K562 (cell line): ENCODE data around the gene LRRC8A. TPM values are rescaled to one million over a fixed set of nuclear protein-coding genes. Genes with fewer than 3 reads are reported as not detected.
A peak's percentile ranks its signal among the peaks of the same experiment; 100 is the strongest.

ENCODE experiments used
- CREB3 ChIP-seq: fragments of 450-650 bp; conservative IDR thresholded peaks from 2 replicates; pipeline ENCODE4 v1.6.1; 2016; ENCODE audit warnings: missing genetic modification characterization, low read depth, mild to moderate bottlenecking, missing compliant biosample characterization, moderate library complexity
- CREM ChIP-seq: IDR thresholded peaks from 2 replicates; pipeline ENCODE4 v1.6.1; 2014; ENCODE audit warnings: antibody characterized with exemption, low read depth
- DLX4 ChIP-seq: fragments of 250-450 bp; sonication (Bioruptor Pico); IDR thresholded peaks from 2 replicates; pipeline ENCODE4 v1.6.1; 2021; ENCODE audit warnings: mild to moderate bottlenecking
- ERF ChIP-seq: fragments of 450-650 bp; formaldehyde crosslinking; IDR thresholded peaks from 2 replicates; pipeline ENCODE4 v1.4.0; 2020; ENCODE audit warnings: mild to moderate bottlenecking, mixed read lengths
- HDAC2 ChIP-seq: fragments of 450-650 bp; IDR thresholded peaks from 2 replicates; pipeline ENCODE4 v1.6.1; 2016; ENCODE audit warnings: mild to moderate bottlenecking
- HNRNPH1 ChIP-seq: fragments of 200-400 bp; formaldehyde crosslinking; optimal IDR thresholded peaks from 2 replicates; pipeline ENCODE3; 2017; ENCODE audit warnings: low read depth, mild to moderate bottlenecking, low read length, moderate library complexity
- KAT2B ChIP-seq: IDR thresholded peaks from one replicate; pipeline ENCODE4 v1.6.1; 2012; ENCODE audit warnings: low read depth, mild to moderate bottlenecking, control low read depth, inconsistent platforms, low read length, moderate library complexity
- MEF2D ChIP-seq: conservative IDR thresholded peaks from 2 replicates; pipeline ENCODE4 v1.6.1; 2016; ENCODE audit warnings: low read depth, missing genetic modification characterization, missing compliant biosample characterization
- NFE2 ChIP-seq: IDR thresholded peaks from 2 replicates; pipeline ENCODE4 v1.6.1; 2014; ENCODE audit warnings: antibody characterized with exemption, low read depth
- PCBP2 ChIP-seq: fragments of 200-400 bp; formaldehyde crosslinking; IDR thresholded peaks from 2 replicates; pipeline ENCODE4 v1.6.1; 2018; ENCODE audit warnings: low read length, low read depth, mild to moderate bottlenecking, moderate library complexity; ENCODE audit not compliant: poor library complexity, severe bottlenecking
- RBM15 ChIP-seq: fragments of 200-400 bp; formaldehyde crosslinking; IDR thresholded peaks from 2 replicates; pipeline ENCODE4 v1.6.1; 2018; ENCODE audit warnings: mild to moderate bottlenecking, low read length, moderate library complexity; ENCODE audit not compliant: insufficient read depth
- RBM34 ChIP-seq: fragments of 200-400 bp; formaldehyde crosslinking; IDR thresholded peaks from 2 replicates; pipeline ENCODE4 v1.6.1; 2018; ENCODE audit warnings: low read length, borderline replicate concordance; ENCODE audit not compliant: insufficient read depth
- SMARCC2 ChIP-seq: fragments of 450-650 bp; IDR thresholded peaks from 2 replicates; pipeline ENCODE4 v1.6.1; 2017; ENCODE audit warnings: antibody characterized with exemption, moderate library complexity, mild to moderate bottlenecking, low read depth
- SMARCE1 ChIP-seq: fragments of 450-650 bp; IDR thresholded peaks from 2 replicates; pipeline ENCODE4 v1.7.1; 2016; ENCODE audit warnings: mild to moderate bottlenecking
- TCF3 ChIP-seq: sonication (generic); formaldehyde crosslinking; IDR thresholded peaks from 2 replicates; pipeline ENCODE4 v1.4.0; 2020; ENCODE audit warnings: mild to moderate bottlenecking, missing genetic modification reagents
- TEAD1 ChIP-seq, 2 experiments: fragments of 450-650 bp in 1 of 2; sonication (generic) in 1 of 2; formaldehyde crosslinking; IDR thresholded peaks; 2 replicates each; pipeline versions ENCODE4 v1.4.0 to v1.8.0; 2020 to 2022; ENCODE audit warnings: mild to moderate bottlenecking in 2 of 2, missing genetic modification reagents in 1 of 2
- ZNF134 ChIP-seq: fragments of 250-450 bp; sonication (Bioruptor Pico); conservative IDR thresholded peaks from 2 replicates; pipeline ENCODE4 v1.4.0; 2020
- ZNF197 ChIP-seq: fragments of 200-800 bp; sonication (Bioruptor generic); IDR thresholded peaks from 2 replicates; pipeline ENCODE4 v1.6.1; 2016; ENCODE audit warnings: low read depth, missing genetic modification characterization, missing compliant biosample characterization
- ZNF79 ChIP-seq: fragments of 250-450 bp; sonication (Bioruptor Pico); IDR thresholded peaks from 2 replicates; pipeline ENCODE4 v1.4.0; 2020; ENCODE audit warnings: low read depth, mild to moderate bottlenecking, moderate library complexity
- ZZZ3 ChIP-seq: fragments of 450-650 bp; IDR thresholded peaks from 2 replicates; pipeline ENCODE4 v1.6.1; 2016; ENCODE audit warnings: antibody characterized with exemption, mild to moderate bottlenecking, moderate library complexity
- polyA plus RNA-seq, 8 experiments: library from polyadenylated mRNA; depleted of rRNA in 4 of 8; stranded (reverse) in 5 of 8; unstranded in 3 of 8; fragments of >200 nt; fragmentation: Nextera tagmentation in 2 of 8; fragmentation: Illumina TruSeq in 1 of 8; extraction: Ambion mirVana in 2 of 8; extraction: Trizol in 1 of 8; gene quantifications; 2 replicates each; pipeline versions ENCODE4 v1.2.1 to v1.2.3, GENCODE V29; 2011 to 2014; ENCODE audit warnings: inconsistent platforms in 1 of 8, missing spikeins in 1 of 8
- total RNA-seq, 7 experiments: library from RNA; depleted of rRNA in 6 of 7; stranded (reverse); fragments of >200 nt in 6 of 7; fragmentation: Illumina TruSeq in 2 of 7; extraction: Trizol in 2 of 7; gene quantifications; 2 replicates each; pipeline versions ENCODE4 v1.2.1 to v1.2.3, GENCODE V29; 2011 to 2021; ENCODE audit warnings: low replicate concordance in 1 of 7
- TF ChIP-seq, protein P1 (sequence below): fragments of 450-650 bp; IDR thresholded peaks from 2 replicates; pipeline ENCODE4 v1.6.1; 2014; ENCODE audit warnings: low read depth, mild to moderate bottlenecking, moderate library complexity, borderline replicate concordance
- TF ChIP-seq, protein P2 (sequence below): fragments of 450-650 bp; IDR thresholded peaks from 2 replicates; pipeline ENCODE4 v1.6.1; 2018; ENCODE audit not compliant: partially characterized antibody

Gene LRRC8A
- total and polyA plus RNA-seq, 9 of the 15 experiments (the other 6 are each of a cell fraction or from before 2014, with no cell fraction given): 2.9 to 24.7 (median 8.9) TPM

DNA sequence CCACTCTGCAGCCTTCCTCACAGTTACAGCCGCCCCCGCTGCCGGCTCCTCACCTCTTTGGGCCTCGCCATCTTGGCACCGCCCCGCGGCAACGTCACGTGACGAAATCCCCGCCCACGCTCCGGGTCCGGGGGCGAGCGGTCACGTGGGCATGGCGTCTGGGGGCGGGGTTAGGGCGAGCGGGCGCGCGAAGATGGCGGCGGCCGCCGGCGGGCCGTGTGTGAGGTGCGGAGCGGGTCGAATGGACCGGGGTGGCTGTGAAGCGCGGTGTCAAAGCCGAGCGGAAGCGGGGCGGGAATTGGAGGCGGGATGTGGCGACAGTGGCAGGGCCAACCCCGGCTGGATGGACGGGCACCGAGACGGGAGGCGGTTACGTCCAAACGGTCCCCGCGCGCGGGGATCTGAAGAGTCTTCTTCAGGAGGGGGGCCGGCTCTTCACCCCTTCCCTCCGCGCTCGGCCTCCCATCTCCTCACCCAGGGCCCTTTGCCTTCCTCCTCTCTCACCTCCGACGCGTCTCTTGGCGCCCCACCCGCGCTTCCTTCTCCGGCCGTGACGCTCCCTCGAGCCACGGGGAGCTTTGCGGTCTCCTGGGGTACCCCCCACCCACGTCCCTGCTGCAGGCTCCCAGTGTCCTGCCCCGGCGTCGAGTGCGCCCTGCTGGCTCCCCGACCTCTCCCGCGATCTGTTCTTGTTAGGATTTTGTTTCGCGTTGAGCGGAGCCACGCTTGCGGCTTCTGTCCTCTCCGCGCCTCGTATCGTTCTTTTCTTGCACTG, 65.8 kb downstream of the LRRC8A start, which contains the start of the genes DOLK and NUP188 (continued):
- 0 out of 2 replicates have a peak, but pooled peaks have one; percentile 18 for TF ChIP-seq HDAC2
- peak in 1 of 2 experiments; percentile 45; a peak in 2 of 4 replicates for TF ChIP-seq TEAD1 (CRISPR knock-in tag; IDR thresholded peaks at IDR 0.05)
- TF ChIP-seq RBM34: no peak
- no peak for TF ChIP-seq KAT2B
- no peak for TF ChIP-seq SMARCC2
- no peak for TF ChIP-seq HNRNPH1
- no peak for TF ChIP-seq ZNF134
- no peak for TF ChIP-seq SMARCE1
- TF ChIP-seq ERF: no peak
- no peak for TF ChIP-seq ZNF197
- TF ChIP-seq ZZZ3: no peak
- no peak for TF ChIP-seq DLX4
- peak; percentile 94 for TF ChIP-seq CREM
- TF ChIP-seq ZNF79 (CRISPR knock-in tag): no peak
- TF ChIP-seq CREB3 (tag): no peak; the same call in 1 of the 2 replicates
- TF ChIP-seq MEF2D (tag): no peak
- no peak for TF ChIP-seq RBM15
- TF ChIP-seq TCF3 (CRISPR knock-in tag): no peak; the same call in 1 of the 2 replicates
- TF ChIP-seq, protein P1, sequence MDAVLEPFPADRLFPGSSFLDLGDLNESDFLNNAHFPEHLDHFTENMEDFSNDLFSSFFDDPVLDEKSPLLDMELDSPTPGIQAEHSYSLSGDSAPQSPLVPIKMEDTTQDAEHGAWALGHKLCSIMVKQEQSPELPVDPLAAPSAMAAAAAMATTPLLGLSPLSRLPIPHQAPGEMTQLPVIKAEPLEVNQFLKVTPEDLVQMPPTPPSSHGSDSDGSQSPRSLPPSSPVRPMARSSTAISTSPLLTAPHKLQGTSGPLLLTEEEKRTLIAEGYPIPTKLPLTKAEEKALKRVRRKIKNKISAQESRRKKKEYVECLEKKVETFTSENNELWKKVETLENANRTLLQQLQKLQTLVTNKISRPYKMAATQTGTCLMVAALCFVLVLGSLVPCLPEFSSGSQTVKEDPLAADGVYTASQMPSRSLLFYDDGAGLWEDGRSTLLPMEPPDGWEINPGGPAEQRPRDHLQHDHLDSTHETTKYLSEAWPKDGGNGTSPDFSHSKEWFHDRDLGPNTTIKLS: peak; percentile 16; the same call in 1 of the 2 replicates
- no peak for TF ChIP-seq PCBP2
- TF ChIP-seq, protein P2, sequence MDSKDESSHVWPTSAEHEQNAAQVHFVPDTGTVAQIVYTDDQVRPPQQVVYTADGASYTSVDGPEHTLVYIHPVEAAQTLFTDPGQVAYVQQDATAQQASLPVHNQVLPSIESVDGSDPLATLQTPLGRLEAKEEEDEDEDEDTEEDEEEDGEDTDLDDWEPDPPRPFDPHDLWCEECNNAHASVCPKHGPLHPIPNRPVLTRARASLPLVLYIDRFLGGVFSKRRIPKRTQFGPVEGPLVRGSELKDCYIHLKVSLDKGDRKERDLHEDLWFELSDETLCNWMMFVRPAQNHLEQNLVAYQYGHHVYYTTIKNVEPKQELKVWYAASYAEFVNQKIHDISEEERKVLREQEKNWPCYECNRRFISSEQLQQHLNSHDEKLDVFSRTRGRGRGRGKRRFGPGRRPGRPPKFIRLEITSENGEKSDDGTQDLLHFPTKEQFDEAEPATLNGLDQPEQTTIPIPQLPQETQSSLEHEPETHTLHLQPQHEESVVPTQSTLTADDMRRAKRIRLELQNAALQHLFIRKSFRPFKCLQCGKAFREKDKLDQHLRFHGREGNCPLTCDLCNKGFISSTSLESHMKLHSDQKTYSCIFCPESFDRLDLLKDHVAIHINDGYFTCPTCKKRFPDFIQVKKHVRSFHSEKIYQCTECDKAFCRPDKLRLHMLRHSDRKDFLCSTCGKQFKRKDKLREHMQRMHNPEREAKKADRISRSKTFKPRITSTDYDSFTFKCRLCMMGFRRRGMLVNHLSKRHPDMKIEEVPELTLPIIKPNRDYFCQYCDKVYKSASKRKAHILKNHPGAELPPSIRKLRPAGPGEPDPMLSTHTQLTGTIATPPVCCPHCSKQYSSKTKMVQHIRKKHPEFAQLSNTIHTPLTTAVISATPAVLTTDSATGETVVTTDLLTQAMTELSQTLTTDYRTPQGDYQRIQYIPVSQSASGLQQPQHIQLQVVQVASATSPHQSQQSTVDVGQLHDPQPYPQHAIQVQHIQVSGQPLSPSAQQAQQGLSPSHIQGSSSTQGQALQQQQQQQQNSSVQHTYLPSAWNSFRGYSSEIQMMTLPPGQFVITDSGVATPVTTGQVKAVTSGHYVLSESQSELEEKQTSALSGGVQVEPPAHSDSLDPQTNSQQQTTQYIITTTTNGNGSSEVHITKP: peak; percentile 58
- 0 out of 2 replicates have a peak, but pooled peaks have one; percentile 7 for TF ChIP-seq NFE2
